Measurements from ENCODE around the gene VAV2.
"Not testable (repeated sequence)": the region's sequence is repeated elsewhere in the genome, so short reads cannot be mapped to it uniquely, and the experiment has no call there.

VAV2 gene

DNA sequence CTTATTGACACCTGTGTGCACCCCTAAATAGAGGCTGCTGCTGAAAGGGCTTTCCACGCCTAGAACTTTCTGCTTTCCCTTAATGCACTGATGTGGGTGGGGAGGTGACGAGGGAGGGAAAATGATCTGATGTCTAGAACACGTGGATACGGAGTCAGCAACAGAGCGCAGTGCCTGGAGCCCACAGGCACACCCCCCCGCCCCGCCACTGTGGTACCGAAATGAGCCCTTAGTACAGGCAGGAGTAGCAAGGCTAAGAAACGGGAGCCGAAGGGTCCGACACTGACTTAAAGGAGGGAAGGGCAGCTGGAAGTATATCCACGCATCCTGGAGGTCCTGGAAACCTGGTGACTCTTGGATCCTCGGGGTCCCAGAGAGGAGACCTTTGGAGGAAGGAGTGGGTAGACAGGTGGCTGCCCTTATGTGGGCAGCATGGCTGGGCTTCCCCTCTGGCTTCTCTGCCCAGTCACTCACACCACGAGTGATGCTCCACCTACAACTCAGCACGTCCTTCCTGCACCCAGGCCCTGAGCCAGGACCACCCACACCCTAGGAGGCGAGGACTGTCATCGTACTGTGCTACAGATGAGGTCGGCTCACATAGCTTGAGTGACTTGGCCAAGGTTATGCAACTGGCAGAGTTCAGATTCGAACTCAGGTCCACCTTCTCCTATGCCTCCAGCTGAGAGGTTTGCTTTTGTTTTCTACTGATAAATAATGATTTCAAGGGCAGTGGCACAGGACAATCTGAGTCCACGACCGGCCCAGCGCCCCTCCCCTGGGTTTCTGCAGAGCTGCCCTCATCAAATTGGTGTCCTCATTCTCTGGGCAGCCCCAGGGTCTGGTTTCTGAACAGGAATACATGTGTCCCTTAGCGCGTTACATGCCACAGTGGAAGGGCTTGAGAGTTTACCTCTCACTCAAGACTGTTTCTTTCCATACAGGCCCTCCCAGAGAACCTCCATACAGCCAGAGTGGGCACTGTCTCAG, 4.7 kb upstream of the VAV2 start:
- peak; percentile 13 for DNase-seq

DNA sequence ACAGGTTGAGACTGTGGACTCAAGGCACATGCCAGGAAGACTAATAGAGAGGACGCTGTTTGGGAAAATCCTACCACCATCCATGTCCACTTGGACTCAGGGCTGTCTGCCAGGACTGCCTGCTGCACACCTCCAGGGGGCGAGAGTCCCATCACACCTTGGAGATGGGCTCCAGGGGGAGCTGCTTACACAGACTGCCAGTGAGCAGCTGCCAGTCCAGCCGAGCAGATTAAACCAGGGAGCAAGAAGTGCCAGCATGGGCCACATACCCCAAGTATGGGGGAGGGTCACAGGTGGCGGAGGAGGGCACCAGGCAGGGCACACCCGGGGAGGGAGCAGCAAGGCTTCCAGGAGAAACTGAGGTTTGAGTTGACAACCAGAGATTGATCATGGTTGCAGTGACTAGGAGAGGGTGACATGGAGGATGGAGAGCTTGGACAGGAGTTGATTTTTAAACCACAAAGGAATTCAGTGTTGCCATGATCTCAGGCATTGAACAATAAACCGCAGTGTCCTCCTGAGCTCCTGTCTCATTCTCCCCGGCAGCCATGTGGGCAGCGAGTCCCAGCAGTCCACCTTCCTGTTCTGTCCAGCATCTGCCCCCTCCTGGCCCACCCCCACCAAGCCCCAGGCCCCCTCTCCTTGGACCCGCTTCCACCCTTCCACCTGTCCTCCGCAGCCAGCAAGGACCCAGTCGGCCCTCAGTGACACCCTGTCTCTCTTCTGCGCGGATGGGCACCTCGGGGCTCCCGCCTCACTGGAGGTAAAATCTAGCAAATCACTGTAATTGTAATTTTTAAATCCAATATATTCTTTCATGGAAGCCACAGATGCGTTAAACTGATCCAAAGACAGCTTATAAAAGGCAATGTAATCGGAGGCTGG, 3.1 kb upstream of the VAV2 start:
- DNase-seq = peak; percentile 44

DNA sequence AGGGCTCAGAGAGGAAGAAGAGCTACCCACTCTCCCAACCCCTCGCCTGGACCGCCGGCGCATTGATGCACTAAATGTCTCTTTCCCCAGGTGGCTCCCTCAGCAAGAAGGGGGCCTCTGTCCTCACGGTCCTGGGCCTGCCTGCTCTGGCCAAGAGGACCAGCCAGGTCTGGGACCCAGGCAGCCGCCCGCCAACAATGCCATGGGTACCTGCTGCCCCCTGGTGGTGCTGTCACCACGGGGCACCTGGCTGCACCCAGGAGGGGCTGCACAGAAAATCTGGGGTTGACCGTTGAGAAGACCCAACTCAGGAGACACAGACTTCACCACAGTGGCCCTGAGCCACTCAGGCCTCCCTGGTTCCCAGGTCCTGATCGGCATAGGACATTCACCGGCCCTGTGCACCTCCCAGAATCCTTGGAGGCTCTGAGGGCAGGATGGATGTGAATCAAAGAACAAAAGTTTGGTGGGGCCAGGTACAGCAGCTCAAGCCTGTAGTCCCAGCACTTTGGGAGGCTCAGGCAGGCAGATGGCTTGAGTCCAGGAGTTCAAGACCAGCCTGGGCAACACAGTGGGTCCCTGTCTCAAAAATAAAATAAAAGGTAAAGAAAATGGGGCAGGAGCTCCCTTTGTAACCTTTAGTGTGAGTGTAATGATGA, 2.4 kb upstream of the VAV2 start:
- peak; percentile 83 for DNase-seq

DNA sequence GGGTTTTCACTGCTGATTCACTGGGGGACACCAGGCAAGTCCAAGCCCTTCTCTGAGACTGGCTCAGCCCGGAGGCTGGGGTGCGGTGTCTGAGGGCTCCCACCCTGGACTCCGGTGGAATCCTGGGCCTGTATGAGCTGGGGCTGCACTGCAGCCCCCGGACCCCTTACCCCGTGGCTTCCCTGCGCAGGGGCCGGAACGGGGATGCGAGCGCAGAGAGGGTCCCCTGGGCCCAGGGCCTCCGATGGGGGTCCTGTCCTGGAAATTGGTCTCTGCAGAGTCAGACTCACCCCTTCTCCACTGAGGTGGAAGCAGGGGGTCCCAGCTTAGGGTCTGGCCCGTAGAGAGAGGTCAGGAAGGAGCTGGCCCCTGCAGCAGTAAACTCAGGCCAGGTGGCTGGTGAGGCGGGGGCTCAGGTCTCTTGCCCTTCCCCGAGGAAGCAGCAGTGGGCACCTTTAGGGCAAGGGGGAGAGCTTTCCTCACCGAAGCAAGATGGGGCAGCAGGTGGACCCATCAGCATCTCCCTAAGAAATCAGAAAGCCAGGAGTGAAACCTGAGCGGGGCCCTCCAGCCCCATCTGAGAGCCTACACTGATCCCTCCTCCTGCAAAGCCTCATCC, 1.6 kb upstream of the VAV2 start:
- no peak for DNase-seq

DNA sequence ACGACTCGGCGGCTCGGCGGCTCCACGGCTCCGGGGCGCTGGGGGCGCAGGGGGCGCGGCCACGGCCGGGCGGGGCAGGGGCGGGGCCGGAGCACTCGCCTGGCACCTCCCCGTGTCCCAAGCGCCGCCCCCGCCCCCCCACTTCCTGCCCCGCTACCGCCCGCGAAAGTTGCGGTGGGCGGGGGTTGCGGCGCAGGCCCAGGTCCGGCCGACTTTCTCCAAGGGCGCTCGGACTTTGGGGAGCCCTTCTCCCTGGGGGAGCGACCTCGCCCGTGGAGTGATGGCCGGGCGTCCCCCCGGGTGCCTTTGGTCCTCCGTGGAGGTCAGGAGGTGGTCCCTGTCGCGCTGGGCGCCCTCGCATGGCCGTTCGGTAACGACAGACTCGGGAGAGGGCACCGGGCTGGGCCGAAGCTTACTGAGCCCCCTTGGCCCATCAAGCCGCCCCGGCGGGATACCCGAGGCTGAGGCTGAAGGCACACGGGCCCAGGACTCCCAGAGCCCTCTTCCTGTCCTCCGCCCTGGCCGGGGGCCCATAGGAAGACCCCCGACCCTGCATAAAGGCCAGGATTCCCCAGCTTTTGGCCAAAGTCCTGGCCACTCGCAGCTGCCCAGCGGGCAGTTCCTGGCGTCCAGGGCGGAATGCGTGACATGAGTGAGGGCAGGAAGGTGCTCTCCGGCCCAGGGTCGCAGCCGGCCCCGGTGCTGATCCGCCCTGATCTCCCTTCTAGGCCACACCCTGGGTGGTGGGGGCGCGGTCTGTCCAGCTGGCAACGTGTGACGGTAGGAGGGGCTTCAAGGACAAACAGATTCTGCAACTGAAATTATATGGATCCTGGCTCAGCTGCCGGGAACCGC, 883 bp upstream of the VAV2 start:
- DNase-seq = peak; percentile 84

DNA sequence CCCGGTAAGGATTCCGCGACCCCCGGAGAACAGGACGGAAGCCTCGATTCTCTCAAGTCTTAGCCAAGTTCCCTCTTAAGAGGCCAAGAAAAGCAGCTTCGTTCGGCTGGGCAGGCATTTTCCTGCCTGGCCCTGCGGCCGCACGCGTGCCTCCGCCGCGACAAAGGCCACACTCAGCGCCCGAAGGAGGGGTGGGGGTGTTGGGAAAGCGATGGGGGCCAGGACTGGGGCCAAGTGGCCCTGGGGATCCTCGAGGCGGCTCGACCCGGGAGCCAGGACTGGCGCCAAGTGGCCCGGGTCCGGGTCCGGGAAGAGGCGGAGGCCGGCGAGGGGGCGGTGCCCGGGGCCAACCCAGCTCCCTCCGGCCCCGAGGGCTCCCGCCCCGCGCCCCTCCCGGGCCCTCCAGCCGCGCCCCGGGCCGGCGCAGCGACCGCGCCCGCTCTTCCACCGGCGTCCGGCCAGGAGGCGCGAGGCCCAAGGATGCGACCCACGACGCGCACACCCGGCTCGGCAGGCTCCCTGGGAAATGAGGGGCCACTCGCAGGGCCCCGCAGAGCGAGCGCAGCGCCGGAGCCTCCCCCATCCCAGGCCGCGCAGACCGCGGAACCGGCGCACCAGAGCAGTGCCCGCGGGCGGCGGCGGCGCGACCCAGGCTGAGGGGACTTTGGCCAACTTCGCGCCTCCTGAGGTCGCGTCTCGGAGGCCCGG, 756 bp downstream of the VAV2 start:
- peak; percentile 31 for DNase-seq

DNA sequence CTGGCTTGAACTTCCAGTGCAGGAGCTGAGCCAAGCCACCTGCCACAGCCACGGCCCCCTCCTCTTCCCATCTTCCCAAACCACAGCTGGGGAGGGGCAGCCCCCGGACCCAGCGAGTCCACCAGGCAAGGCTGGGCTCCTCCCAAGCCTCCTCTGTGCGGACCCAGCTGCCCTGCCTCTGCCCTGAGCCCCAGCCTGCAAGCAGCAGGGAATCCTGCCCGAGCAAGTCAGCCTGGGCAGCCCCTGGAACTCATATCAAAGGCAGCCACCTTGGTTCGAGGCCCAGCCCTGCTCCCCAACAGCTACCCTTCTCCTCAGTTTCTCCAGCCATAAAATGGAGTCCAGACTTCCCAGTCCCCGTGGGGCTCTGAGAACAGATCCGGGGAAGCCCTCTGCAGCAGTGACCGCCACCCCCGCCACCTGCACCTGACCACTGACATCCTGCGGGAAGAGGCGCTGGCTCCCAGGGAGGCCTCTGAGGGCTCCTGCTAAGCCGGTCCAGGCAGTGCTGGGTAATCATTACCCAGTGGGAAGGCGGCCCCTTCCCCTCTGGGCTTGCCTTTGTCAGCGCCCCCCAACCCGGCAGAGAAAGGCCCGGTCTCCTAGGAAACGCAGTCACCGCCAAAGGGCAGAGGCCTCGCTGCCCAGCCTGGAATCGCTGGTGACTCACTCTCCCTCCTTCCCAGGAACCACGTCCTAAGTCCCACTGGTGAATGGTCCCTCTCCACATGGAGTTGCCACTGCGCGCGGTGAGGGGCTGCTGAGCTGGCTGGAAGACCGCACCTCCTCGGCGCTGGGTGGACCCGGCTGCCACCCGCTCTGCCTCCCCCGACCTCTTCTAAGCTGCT, 1.5 kb downstream of the VAV2 start:
- peak; percentile 36 for DNase-seq

DNA sequence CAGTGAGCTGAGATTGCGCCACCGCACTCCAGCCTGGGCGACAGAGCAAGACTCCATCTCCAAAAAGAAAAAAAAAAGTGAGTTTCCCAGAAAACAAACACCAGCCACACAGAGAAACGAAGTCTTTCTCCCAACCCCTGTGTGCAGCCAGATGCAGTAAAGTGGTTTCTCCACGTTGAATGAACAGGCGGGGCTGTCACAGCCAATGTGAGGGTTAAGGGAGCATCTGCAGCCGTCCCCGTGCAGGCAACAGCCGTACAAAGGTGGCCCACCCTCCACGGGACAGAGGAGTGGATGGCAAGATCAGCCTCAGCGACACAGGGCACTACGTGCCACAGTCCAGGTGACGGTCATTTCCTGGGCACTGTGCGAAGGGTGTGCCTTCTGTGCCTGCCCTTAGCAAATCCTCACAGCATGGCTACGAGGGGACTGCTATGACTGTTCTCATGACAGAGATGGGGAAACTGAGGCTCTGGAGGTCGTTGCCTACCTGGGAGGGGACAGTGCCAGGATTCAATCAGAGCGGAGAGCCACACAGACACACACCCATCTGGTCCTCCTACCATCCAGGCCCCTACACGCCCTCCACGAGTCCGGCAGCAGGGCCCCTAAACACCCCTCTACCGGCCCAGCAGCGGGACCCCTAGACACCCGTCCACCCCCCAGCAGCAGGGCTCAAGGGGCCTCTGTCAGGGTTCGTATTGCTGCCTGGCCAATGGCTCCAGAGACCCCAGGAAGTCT, 2.3 kb downstream of the VAV2 start:
- no peak for DNase-seq

DNA sequence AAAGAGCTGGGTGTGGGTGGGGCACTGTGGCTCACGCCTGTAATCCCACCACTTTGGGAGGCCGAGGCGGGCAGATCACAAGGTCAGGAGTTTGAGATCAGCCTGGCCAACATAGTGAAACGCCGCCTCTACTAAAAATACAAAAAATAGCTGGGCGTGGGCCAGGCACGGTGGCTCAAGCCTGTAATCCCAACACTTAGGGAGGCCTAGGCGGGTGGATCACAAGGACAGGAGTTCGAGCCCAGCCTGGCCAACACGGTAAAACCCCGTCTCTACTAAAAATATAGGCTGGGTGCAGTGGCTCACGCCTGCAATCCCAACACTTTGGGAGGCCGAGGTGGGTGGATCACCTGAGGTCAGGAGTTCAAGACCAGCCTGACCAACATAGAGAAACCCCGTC, 3.4 kb downstream of the VAV2 start:
- DNase-seq = not testable (repeated sequence)

DNA sequence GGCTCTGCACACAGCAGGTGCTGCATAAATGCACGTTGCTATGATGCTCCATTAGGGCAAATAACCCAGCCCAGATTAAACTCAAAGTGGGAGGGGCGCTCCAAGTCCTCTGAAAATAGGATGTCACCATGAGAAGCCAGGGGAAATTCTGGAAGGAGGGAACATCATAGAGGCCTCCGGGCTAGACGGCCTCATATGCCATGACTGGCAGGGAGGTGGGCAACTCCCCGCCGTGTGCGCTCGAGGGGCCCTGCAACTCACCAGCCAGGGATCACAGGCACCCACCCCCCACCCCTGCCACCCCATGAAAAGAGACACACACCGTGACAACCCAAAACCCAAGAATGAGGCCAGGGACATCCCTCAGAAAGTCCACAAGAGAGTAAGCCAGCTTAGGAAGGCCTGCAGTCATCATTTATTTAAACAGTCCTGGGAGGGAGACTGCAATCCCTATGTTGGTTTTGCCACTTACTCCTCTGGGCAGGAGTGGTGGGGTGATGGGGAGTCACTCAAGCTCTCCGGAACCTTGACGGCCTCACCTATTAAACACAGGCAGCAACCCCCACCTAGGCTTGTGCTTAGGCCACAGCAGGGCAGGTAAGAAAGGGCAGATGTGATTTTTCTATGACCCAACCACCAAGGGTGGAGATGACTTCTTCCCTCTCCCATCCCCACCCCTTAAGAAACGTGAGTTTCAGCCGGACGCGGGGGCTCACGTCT, 4.0 kb downstream of the VAV2 start:
- no peak for DNase-seq

DNA sequence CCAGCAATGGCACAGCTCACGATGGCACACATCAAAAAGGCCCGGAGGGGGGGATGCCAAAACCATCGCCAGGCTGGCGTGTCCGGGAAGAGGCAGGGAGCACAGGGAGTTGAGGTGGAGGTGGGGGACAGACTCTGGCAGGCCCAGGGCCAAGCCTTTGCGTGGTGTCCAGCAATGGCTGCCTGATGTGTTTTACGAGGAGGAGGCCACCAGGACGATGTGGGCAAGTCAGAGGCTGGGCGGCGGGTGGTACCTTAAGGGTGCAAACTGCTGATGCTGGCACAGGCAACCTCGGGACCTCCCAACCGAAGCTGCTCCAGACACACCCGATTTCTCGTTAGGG, 4.7 kb downstream of the VAV2 start:
- DNase-seq = no peak

DNA sequence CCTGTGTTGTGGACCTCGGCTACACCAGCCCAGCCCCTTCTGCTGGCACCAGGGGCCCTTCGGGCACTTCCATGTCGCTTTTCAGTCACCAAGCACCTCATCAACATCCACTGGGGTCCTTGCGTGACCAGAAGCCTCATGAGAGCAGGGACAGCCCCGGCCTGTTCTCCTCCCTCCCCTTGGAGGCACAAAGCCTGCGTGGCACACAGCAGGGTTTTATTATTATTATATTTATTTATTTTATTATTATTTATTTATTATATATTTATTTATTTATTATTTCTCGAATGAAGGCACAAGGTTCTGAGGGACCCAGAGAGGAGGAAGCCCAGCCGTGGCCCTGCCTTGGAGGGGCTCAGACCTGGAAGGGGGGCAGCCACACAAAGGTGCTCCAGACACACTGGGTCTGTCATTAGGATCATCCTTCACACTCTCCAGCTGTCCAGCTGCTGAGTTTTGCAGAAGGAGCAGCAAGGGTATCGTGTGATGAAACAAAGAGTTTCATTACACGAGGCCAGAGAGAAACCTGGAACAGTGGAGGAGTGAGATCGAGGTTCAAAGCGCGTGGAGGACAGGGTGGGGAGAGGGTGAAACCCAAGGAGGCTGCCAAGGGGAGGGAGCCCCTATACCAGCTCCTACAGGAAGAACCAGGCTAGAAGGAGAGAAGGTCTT, 5.2 kb downstream of the VAV2 start:
- no peak for DNase-seq

DNA sequence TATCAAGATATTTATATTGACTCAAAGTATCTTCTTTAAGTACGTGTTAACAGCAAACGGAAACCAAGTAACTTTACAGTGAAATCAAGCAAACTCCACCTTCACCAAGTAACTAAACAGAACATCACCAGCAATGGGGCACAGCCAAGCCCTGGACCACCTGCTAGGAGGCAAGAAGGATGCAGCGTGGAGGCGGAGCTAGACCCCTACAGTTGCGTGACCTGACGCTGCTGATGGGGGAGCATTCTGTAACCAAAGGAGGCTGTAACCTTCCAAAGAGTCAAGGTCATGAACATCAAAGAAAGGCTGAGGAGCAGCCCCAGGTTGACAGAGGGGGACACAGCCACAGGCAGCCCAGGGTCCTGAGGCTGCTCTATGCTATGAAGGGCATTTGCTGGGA, 6.1 kb downstream of the VAV2 start:
- no peak for DNase-seq

DNA sequence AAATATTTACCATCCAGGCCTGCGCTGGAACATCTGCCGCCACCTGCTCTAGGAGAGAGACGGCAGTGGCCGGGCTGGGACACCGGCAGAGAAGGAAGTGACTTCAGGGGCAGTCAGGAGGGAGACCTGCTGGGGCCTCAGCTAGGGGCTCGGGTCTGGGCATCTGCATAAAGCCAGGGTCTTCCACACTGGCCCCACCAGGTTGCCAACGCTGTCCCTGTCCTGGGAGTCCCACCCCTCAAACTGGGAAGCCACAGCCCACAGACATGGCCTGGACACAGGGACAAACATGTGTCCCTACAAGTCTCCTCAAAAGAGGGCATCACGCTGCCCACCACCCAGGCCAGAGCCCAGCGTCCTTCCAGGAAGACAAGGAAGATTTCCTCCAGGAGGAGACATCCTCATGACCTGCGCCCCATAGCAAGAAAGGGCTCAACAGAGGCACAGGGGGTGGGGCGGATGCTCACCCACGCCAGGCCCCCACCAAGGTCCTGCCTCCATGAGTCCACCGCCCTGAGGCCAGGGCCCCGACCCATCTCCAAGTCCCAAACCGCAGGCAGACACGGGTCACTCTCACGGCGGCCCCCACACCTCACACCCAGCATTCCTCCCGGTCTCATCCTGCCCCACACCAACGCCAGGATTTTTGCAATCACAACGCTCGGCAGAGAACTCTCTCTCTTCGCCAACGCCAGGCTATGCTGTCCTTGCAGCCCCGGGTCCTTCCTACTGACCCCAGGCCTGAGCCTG, 9.0 kb downstream of the VAV2 start:
- DNase-seq = no peak

DNA sequence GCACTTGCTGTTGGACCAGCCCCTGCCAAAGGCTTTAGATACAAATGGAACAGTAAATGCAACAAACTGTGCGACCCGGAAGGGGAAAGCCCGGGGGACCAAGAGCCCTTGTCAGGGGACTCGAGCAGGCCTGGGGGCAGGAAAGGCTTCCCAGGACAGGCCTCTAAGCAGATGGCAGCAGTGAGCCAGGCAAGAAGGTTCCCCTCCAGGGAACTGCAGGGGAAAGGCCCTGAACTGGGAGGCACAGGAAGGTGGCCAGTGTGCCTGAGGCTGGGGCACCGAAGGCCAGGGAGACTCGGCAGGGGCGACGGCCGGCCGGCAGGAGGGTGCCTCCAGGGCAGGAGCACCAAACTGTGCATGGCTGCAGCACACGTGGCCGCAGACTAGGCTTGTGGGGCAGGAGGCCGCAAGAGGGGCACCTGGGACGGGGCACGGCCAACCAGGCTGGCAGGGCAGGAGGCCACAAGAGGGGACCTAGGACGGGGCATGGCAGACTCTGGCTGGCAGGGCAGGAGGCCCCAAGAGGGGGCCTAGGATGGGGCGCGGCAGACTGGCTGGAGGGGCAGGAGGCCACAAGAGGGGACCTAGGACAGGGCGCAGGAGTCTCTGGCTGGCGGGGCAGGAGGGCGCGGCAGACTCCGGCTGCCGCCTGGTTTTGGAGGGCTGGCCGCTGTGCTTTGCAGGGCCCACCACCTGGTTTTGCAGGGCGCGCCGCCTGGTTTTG, 10.0 kb downstream of the VAV2 start:
- DNase-seq = no peak

DNA sequence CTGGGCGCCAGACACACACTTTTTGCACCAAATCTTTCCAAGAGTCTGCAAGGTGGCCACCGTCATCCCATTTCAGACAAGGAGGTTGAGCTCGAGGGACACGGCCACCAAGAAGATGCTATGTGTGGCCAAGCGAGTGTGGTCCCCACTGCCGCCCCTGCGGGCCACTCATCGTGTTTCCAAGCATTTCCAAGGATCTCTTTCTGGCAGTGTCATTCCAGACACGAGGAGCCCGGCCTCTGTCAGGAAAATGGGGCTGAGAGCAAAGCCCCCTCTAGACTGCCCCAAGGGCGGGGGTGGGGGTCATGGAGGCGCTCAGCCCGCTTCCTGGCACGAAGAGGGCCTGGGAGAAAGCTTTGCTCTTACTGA, 10.6 kb downstream of the VAV2 start:
- no peak for DNase-seq

All from hematopoietic multipotent progenitor cell treated with erythropoietin and hydrocortisone succinate and interleukin-3 and kit ligand, for 4 days (in vitro differentiated cells).